Glutamatergic neuron (in vitro differentiated cells): Measurements from ENCODE around the gene FILIP1L. TPM values are rescaled to one million over a fixed set of nuclear protein-coding genes. Genes with fewer than 3 reads are reported as not detected.

Experiments
- DNase-seq: peaks from one replicate; pipeline ENCODE4 v3.0.0; 2022
- H3K27ac Mint-ChIP-seq: one replicate; pipeline ENCODE4 v1.8.0; 2020; ENCODE audit warnings: mild to moderate bottlenecking, mixed read lengths, inconsistent platforms; ENCODE audit not compliant: unreplicated experiment
- H3K27me3 Mint-ChIP-seq: one replicate; pipeline ENCODE4 v1.8.0; 2020; ENCODE audit warnings: mild to moderate bottlenecking, moderate library complexity, mixed read lengths, inconsistent platforms; ENCODE audit not compliant: unreplicated experiment
- H3K36me3 Mint-ChIP-seq: one replicate; pipeline ENCODE4 v1.8.0; 2020; ENCODE audit warnings: mild to moderate bottlenecking, mixed read lengths, inconsistent platforms; ENCODE audit not compliant: unreplicated experiment
- H3K4me1 Mint-ChIP-seq: one replicate; pipeline ENCODE4 v1.8.0; 2020; ENCODE audit warnings: mild to moderate bottlenecking, low read depth, mixed read lengths, inconsistent platforms; ENCODE audit not compliant: unreplicated experiment
- H3K4me3 Mint-ChIP-seq: one replicate; pipeline ENCODE4 v1.8.0; 2020; ENCODE audit warnings: mild to moderate bottlenecking, mixed read lengths, inconsistent platforms; ENCODE audit not compliant: unreplicated experiment
- H3K9me3 Mint-ChIP-seq: one replicate; pipeline ENCODE4 v1.8.0; 2020; ENCODE audit warnings: mild to moderate bottlenecking, moderate library complexity, mixed read lengths, inconsistent platforms; ENCODE audit not compliant: unreplicated experiment
- total RNA-seq: library from RNA; stranded (reverse); fragmentation: NEBNext Ultra II Directional; extraction: Animal tissue kit (Norgen Biotek cat#: 25700); gene quantifications from one replicate; pipeline ENCODE4 v1.2.1, GENCODE V29; 2021; ENCODE audit not compliant: unreplicated experiment
- TF ChIP-seq, protein P1 (sequence below): fragments of 200-600 bp; sonication (generic); IDR thresholded peaks from one replicate; pipeline ENCODE4 v1.5.0; 2021; ENCODE audit not compliant: partially characterized antibody, unreplicated experiment

Gene FILIP1L
- total RNA-seq, 1 donor from 2014 or later = 4.3 TPM

DNA sequence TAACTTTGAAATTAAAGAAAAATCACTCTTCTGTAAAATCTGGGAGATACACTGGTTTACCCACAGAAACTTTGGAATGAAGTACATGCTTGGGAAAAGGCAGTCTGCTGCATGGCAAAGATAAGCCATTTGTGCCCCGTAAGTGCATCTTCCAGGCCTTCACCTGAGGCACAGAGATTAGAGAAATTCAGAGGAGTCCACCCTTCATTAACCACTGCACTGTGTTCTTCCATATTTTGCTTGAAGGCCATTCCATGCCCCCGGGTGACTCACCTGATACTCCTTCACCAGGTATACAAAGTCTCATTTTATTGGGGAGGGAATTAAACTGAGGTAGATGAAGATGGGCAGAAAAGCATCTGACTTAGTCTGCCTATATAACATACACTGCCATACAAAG is 243.6 kb downstream of the FILIP1L start:
- H3K4me3 Mint-ChIP-seq = no peak overlapping the region
- H3K9me3 Mint-ChIP-seq = no peaks in the 10 kb centered on the region
- DNase-seq = no peak
- no peak overlapping the region for H3K27ac Mint-ChIP-seq
- no peaks in the 10 kb centered on the region for H3K36me3 Mint-ChIP-seq
- H3K4me1 Mint-ChIP-seq = peaks cover 12% of the 10 kb centered on the region
- no peaks in the 10 kb centered on the region for H3K27me3 Mint-ChIP-seq
- TF ChIP-seq, protein P1, sequence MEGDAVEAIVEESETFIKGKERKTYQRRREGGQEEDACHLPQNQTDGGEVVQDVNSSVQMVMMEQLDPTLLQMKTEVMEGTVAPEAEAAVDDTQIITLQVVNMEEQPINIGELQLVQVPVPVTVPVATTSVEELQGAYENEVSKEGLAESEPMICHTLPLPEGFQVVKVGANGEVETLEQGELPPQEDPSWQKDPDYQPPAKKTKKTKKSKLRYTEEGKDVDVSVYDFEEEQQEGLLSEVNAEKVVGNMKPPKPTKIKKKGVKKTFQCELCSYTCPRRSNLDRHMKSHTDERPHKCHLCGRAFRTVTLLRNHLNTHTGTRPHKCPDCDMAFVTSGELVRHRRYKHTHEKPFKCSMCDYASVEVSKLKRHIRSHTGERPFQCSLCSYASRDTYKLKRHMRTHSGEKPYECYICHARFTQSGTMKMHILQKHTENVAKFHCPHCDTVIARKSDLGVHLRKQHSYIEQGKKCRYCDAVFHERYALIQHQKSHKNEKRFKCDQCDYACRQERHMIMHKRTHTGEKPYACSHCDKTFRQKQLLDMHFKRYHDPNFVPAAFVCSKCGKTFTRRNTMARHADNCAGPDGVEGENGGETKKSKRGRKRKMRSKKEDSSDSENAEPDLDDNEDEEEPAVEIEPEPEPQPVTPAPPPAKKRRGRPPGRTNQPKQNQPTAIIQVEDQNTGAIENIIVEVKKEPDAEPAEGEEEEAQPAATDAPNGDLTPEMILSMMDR = no peak

DNA sequence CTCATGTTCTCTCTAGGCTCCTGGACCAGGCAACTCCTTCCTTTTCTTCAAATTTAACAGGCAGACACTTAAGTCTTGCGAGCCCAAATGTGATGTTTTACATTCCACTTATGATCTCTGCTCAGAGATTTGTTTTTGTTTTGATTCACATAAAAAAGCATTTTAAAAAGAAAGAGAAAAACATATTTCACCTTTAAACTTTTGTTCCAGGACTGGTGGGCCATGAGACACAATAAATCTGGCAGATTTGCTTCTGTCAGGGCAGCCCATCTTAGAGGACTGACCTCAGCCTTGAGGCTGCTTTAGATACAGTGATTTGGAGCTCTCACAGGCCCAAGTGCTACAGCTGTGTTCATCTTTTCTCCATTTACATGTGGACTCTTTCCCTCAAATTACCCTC is 244.7 kb downstream of the FILIP1L start:
- H3K36me3 Mint-ChIP-seq = no peaks in the 10 kb centered on the region
- no peak for DNase-seq
- TF ChIP-seq, protein P1 = no peak
- no peak overlapping the region for H3K27ac Mint-ChIP-seq
- H3K4me3 Mint-ChIP-seq = no peak overlapping the region
- H3K27me3 Mint-ChIP-seq = no peaks in the 10 kb centered on the region
- no peaks in the 10 kb centered on the region for H3K9me3 Mint-ChIP-seq
- H3K4me1 Mint-ChIP-seq = peaks cover 12% of the 10 kb centered on the region

DNA sequence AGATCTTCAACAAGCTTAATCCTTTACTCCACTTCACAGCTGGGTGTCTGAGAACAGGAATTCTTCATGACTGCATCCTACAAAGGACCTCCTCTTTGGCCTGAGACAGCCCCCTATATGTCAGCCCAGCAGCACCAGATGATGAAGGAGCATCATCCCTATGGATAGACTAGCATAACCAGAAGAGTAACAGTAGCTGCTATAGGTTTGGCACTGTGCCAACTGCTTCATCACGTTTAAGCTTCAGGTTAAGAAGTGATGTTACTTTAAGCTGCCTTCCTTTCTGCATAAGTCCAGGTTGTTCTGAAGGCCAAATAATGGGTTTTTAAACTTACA is 246.0 kb downstream of the FILIP1L start:
- TF ChIP-seq, protein P1 = no peak
- H3K4me1 Mint-ChIP-seq = peaks cover 8% of the 10 kb centered on the region
- no peak for DNase-seq
- no peaks in the 10 kb centered on the region for H3K27me3 Mint-ChIP-seq
- no peaks in the 10 kb centered on the region for H3K36me3 Mint-ChIP-seq
- no peak overlapping the region for H3K4me3 Mint-ChIP-seq
- H3K9me3 Mint-ChIP-seq = no peaks in the 10 kb centered on the region
- H3K27ac Mint-ChIP-seq = no peak overlapping the region

DNA sequence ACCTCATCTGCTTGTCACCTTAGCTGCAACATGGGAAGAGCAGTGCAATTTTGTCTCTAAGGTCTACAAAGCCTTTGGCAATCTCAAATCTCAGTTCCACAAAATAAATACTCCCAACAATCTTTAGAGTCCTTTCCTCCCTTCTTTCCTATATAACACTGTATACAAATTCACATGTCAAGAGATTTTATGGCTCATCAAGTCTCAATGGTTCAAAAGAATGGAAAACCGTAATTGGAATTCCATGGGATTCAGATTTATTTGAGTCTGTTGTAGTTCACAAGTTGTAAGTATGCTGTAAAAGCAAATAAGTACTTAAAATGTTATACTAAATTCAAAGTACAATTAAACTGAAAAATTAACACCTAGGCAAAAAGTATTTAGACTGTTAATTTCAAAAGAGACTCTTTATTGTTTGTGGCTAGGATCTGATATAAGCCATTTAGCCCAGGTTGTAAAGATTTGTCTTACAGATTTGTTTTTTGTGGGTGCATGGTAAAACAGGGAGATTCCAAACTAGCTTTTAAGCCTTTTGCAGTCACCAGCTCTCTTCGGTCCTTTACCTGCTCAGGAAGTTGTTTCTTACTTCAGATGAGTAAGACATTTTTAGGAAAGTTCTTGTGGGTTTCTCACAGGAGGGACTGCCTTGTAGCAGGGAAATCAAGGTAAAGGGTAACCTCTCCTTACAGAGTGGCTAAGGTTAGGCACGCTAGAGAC is 246.5 kb downstream of the FILIP1L start:
- DNase-seq = no peak
- no peak overlapping the region for H3K4me3 Mint-ChIP-seq
- no peaks in the 10 kb centered on the region for H3K27me3 Mint-ChIP-seq
- H3K36me3 Mint-ChIP-seq = peaks cover 3% of the 10 kb centered on the region
- peaks cover 8% of the 10 kb centered on the region for H3K4me1 Mint-ChIP-seq
- H3K9me3 Mint-ChIP-seq = no peaks in the 10 kb centered on the region
- TF ChIP-seq, protein P1 = no peak
- H3K27ac Mint-ChIP-seq = no peak overlapping the region

DNA sequence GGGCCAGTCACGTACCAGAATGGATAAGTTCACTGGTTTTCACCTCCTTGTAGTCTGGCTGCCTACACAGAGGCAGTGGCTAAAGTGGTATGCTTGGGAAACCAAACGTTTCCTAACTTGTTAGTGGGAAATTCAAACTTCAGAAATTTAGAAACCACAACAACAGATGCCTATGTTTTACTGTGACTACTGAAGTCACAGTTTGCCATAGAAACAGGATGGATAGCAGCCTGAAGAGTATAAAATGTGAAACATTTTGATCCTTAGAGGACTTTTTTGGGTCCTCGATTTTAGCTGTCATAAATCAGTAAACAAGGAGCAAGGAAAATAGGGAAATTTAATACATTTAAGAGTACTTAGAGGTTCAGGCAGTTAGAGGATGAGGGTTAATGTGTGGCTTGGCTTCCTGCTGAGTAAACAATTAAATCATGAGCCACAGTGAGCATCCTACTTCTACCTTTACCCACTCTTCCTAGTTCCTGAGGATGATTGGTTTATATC is 248.0 kb downstream of the FILIP1L start:
- Mint-ChIP-seq H3K4me1 (no peaks in the 10 kb centered on the region), H3K9me3 (no peaks in the 10 kb centered on the region), H3K27ac (no peak overlapping the region), H3K36me3 (peaks cover 3% of the 10 kb centered on the region), H3K4me3 (no peak overlapping the region), H3K27me3 (no peaks in the 10 kb centered on the region)
- DNase-seq = no peak
- TF ChIP-seq, protein P1 = no peak
